Transverse colon (tissue), 4 donors: Measurements from ENCODE around the gene MPHOSPH9.

ENCODE experiments used
- CTCF ChIP-seq, 5 experiments: fragments of 200-600 bp in 3 of 5; fragments of 450-650 bp in 2 of 5; sonication (generic) in 3 of 5; IDR thresholded peaks; 1 replicate in 2 of 5; 2 replicates in 3 of 5; pipeline ENCODE4 v1.5.1; 2016 to 2017; ENCODE audit warnings: antibody characterized with exemption in 5 of 5, inconsistent platforms in 3 of 5, mild to moderate bottlenecking in 2 of 5, moderate library complexity in 1 of 5
- POLR2AphosphoS5 ChIP-seq, 3 donors: sonication (generic); formaldehyde crosslinking; IDR thresholded peaks; one replicate each; pipeline ENCODE4 v1.6.1; 2016; ENCODE audit warnings: antibody characterized with exemption in 3 of 3

- TF ChIP-seq CTCF (IDR thresholded peaks at IDR 0.05) (no peak), POLR2AphosphoS5 (IDR thresholded peaks at IDR 0.05) (no peak)
Observed at GRCh38 chr12:123268850-123269249, 35.9 kb upstream of the MPHOSPH9 start.
